BJ (cell line): Measurements from ENCODE around the gene MSRB3. TPM values are rescaled to one million over a fixed set of nuclear protein-coding genes. Genes with fewer than 3 reads are reported as not detected.
A peak's percentile ranks its signal among the peaks of the same experiment; 100 is the strongest.
"Not testable (repeated sequence)": the region's sequence is repeated elsewhere in the genome, so short reads cannot be mapped to it uniquely, and the experiment has no call there.

ENCODE experiments used
- CTCF ChIA-PET: fragments of 350-600 bp; formaldehyde crosslinking; extraction: SDS; loops from one replicate; lab custom pipeline; 2021; ENCODE audit warnings: antibody characterized with exemption, inconsistent platforms; lab: Yijun Ruan, JAX
- POLR2A ChIA-PET: fragments of 300-600 bp; sonication (Branson Sonifier 250); formaldehyde crosslinking; extraction: SDS; loops from one replicate; lab custom pipeline; 2021; ENCODE audit warnings: antibody characterized with exemption; lab: Charles Lee
- DNase-seq: peaks from one replicate; pipeline ENCODE4 v3.0.0-alpha.2; 2011; ENCODE audit warnings: low read depth
- H3K27me3 ChIP-seq: 2 replicates; pipeline ENCODE4 v1.6.0; 2011; ENCODE audit warnings: low read length; ENCODE audit not compliant: control insufficient read depth, insufficient read depth
- H3K36me3 ChIP-seq: 2 replicates; pipeline ENCODE4 v1.5.1; 2011; ENCODE audit warnings: low read length; ENCODE audit not compliant: control insufficient read depth, insufficient read depth
- H3K4me3 ChIP-seq: 2 replicates; pipeline ENCODE4 v1.5.1; 2011; ENCODE audit warnings: low read depth, mild to moderate bottlenecking, control low read depth, low read length
- CTCF ChIP-seq: IDR thresholded peaks from 2 replicates; pipeline ENCODE4 v1.5.1; 2011; ENCODE audit warnings: low read depth, mild to moderate bottlenecking, control low read depth, inconsistent platforms, low read length, moderate library complexity; ENCODE audit not compliant: insufficient read depth
- polyA plus RNA-seq: library from polyadenylated mRNA; depleted of rRNA; stranded (reverse); fragments of >200 nt; gene quantifications from 2 replicates; pipeline ENCODE4 v1.2.3, GENCODE V29; 2011

Gene MSRB3
- polyA plus RNA-seq, 1 experiment = 76.0 TPM

- H3K36me3 ChIP-seq = no peaks in the 10 kb centered on the region
- no peak for TF ChIP-seq CTCF
- no peaks in the 10 kb centered on the region for H3K27me3 ChIP-seq
- CTCF ChIA-PET = no interaction called here
- DNase-seq = no peak
- peak overlapping the region; percentile 95 for H3K4me3 ChIP-seq
- POLR2A ChIA-PET = no interaction called here
These were observed 398 bp upstream of the MSRB3 start for GRCh38 chr12:65277994-65278575.

GRCh38 chr12:65279369-65280112, 1.1 kb downstream of the MSRB3 start:
- DNase-seq = no peak
- no peaks in the 10 kb centered on the region for H3K27me3 ChIP-seq
- TF ChIP-seq CTCF = no peak
- POLR2A ChIA-PET = interaction anchor here (0.7 kb wide), 1 partner anchor 245 kb away, joined by 3 read pairs; no protein-coding TSS in a partner anchor
- CTCF ChIA-PET = interaction anchor here (1.7 to 2.0 kb wide), 2 partner anchors 21 to 46 kb away, joined by 3 to 6 read pairs; no protein-coding TSS in a partner anchor
- peak overlapping the region; percentile 95 for H3K4me3 ChIP-seq
- no peaks in the 10 kb centered on the region for H3K36me3 ChIP-seq

- Histone ChIP-seq H3K4me3 (peak overlapping the region; percentile 14; the same call in 1 of the 2 replicates), H3K27me3 (no peaks in the 10 kb centered on the region), H3K36me3 (no peaks in the 10 kb centered on the region)
- no peak for TF ChIP-seq CTCF
- DNase-seq = no peak
- ChIA-PET POLR2A (no interaction called here), CTCF (interaction anchor here (1.7 to 2.0 kb wide), 2 partner anchors 20 to 47 kb away, joined by 3 to 6 read pairs; no protein-coding TSS in a partner anchor)
These were observed 1.8 kb downstream of the MSRB3 start for GRCh38 chr12:65280306-65280705.

GRCh38 chr12:65282840-65283239, 4.4 kb downstream of the MSRB3 start:
- no peak overlapping the region for H3K4me3 ChIP-seq
- TF ChIP-seq CTCF = 0 out of 2 replicates have a peak, but pooled peaks have one; percentile 6
- no peaks in the 10 kb centered on the region for H3K36me3 ChIP-seq
- POLR2A ChIA-PET = no interaction called here
- no peak for DNase-seq
- CTCF ChIA-PET = no interaction called here
- no peaks in the 10 kb centered on the region for H3K27me3 ChIP-seq

GRCh38 chr12:65285532-65285931, 7.0 kb downstream of the MSRB3 start:
- H3K27me3 ChIP-seq, POLR2A ChIA-PET, DNase-seq, H3K36me3 ChIP-seq, H3K4me3 ChIP-seq: not testable (repeated sequence)
- CTCF ChIA-PET = interaction anchor here (0.9 kb wide), 1 partner anchor 81 kb away, joined by 3 read pairs; no protein-coding TSS in a partner anchor
